T-helper 9 cell (primary cell): Measurements from ENCODE around the gene SLC35A2.
"Not testable (repeated sequence)": the region's sequence is repeated elsewhere in the genome, so short reads cannot be mapped to it uniquely, and the experiment has no call there.

Experiments
- DNase-seq: peaks from one replicate; pipeline ENCODE4 v3.0.0-alpha.2; 2020

Gene SLC35A2

GRCh38 chrX:48901069-48901468 lies 10.4 kb downstream of the SLC35A2 start:
- DNase-seq, result no peak

- no peak for DNase-seq
These were observed 12.4 kb downstream of the SLC35A2 start for GRCh38 chrX:48899078-48899410.

GRCh38 chrX:48897625-48898306 lies 13.7 kb downstream of the SLC35A2 start, which contains the start of the genes PQBP1 and TIMM17B:
TSS of gene PQBP1 (plus strand) at chrX:48897930. CDS start at chrX:48898510, 580 bp downstream.
TSS of gene TIMM17B (minus strand) at chrX:48897768. CDS start at chrX:48897749, 19 bp downstream.
- peak; percentile 77 for DNase-seq

GRCh38 chrX:48897157-48897624 lies 14.3 kb downstream of the SLC35A2 start:
- DNase-seq, result peak; percentile 55

GRCh38 chrX:48896611-48897011 lies 14.8 kb downstream of the SLC35A2 start:
- no peak for DNase-seq

GRCh38 chrX:48894891-48895290 lies 16.6 kb downstream of the SLC35A2 start:
- DNase-seq, result no peak

- DNase-seq, result no peak
These were observed 17.7 kb downstream of the SLC35A2 start for GRCh38 chrX:48893556-48894348.

- DNase-seq, result no peak
These were observed 18.6 kb downstream of the SLC35A2 start for GRCh38 chrX:48892896-48893295.

- peak; percentile 65 for DNase-seq
These were observed 19.8 kb downstream of the SLC35A2 start for GRCh38 chrX:48891402-48892288.

- no peak for DNase-seq
These were observed 20.5 kb downstream of the SLC35A2 start for GRCh38 chrX:48890934-48891401.

- no peak for DNase-seq
These were observed 21.0 kb downstream of the SLC35A2 start for GRCh38 chrX:48890296-48890925.

- DNase-seq, result not testable (repeated sequence)
These were observed 24.9 kb downstream of the SLC35A2 start for GRCh38 chrX:48886586-48886985.

- DNase-seq, result no peak
These were observed 27.7 kb downstream of the SLC35A2 start for GRCh38 chrX:48883729-48884128.

GRCh38 chrX:48876944-48877343 lies 34.5 kb downstream of the SLC35A2 start:
- not testable (repeated sequence) for DNase-seq

- not testable (repeated sequence) for DNase-seq
These were observed 39.4 kb downstream of the SLC35A2 start for GRCh38 chrX:48872017-48872416.

- no peak for DNase-seq
These were observed 47.2 kb downstream of the SLC35A2 start for GRCh38 chrX:48864210-48864609.

GRCh38 chrX:48854898-48855297 lies 56.5 kb downstream of the SLC35A2 start:
- DNase-seq, result no peak

- DNase-seq, result not testable (repeated sequence)
These were observed 57.2 kb downstream of the SLC35A2 start for GRCh38 chrX:48854121-48854804.

GRCh38 chrX:48853494-48853893 lies 58.0 kb downstream of the SLC35A2 start:
- DNase-seq, result not testable (repeated sequence)
